WI38 (cell line): ENCODE results near the gene RBM22.

ENCODE experiments used
- H3K4me3 ChIP-seq: 2 replicates; pipeline ENCODE4 v1.5.1; 2011; ENCODE audit warnings: low read depth, mild to moderate bottlenecking, control low read depth, low read length
- TF ChIP-seq, protein P1 (sequence below): IDR thresholded peaks from 2 replicates; pipeline ENCODE4 v1.5.1; 2012; ENCODE audit warnings: low read depth, mild to moderate bottlenecking, control low read depth, low read length

Gene RBM22

DNA sequence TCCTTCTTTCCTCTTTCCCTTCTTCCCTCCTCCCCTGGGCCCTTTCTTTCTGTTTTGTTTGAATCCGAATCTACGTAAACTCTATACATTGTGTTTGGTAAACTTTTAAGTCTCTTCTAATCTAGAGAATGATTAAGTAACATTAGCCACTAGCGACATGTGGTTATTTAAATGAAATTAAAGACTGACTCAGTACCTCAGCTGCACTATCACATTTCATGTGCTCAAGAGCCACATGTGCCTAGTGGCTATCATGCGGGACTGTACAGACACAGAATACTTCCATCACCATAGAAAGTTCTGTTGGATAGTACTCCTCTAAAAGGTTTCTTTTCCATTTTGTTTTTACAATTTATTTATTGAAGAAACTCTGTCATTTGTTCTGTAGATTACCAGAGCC lies 29.0 kb upstream of the RBM22 start:
- H3K4me3 ChIP-seq = no peak overlapping the region
- TF ChIP-seq, protein P1, sequence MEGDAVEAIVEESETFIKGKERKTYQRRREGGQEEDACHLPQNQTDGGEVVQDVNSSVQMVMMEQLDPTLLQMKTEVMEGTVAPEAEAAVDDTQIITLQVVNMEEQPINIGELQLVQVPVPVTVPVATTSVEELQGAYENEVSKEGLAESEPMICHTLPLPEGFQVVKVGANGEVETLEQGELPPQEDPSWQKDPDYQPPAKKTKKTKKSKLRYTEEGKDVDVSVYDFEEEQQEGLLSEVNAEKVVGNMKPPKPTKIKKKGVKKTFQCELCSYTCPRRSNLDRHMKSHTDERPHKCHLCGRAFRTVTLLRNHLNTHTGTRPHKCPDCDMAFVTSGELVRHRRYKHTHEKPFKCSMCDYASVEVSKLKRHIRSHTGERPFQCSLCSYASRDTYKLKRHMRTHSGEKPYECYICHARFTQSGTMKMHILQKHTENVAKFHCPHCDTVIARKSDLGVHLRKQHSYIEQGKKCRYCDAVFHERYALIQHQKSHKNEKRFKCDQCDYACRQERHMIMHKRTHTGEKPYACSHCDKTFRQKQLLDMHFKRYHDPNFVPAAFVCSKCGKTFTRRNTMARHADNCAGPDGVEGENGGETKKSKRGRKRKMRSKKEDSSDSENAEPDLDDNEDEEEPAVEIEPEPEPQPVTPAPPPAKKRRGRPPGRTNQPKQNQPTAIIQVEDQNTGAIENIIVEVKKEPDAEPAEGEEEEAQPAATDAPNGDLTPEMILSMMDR = no peak

DNA sequence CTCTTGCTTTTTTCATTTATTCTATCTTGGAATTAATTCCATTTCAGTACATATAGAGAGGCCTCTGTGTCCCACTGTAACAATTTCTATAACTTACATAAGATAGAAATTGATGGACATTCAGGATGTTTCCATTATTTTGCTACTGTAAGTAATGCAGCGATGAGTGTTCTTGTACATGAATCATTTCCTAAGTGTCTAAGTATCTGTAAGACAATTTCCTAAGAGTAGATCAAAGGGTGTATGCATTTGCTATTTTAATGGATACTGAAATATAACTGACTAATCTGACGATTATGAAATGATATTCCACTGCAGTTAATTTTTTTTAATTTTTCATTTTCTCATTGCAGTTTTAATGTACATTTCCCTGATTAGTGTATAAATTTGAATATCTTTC lies 23.0 kb upstream of the RBM22 start:
- TF ChIP-seq, protein P1 = no peak
- H3K4me3 ChIP-seq = no peak overlapping the region

DNA sequence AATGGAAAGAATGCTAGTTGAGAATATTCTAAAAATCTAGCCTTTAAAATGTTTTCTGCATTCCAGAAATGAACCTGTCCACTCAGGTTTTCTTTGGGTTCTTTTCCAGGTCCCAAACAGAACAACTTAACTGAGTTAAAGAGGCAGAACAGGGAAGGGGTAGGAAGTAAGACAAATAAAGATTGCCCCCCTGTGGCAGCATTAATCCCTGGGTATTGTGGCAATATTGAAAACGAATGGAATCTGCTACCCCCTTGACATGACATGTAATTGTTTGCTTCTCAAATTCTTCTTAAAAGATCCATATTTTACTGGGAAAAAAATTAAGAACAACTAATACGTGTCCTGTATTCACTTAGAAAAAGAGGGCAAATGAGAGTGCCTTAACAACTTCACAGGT lies 9.3 kb upstream of the RBM22 start:
- TF ChIP-seq, protein P1 = no peak
- H3K4me3 ChIP-seq = no peak overlapping the region

GRCh38 chr5:150706776-150707390 lies 6.0 kb upstream of the RBM22 start:
- TF ChIP-seq, protein P1 = no peak
- no peak overlapping the region for H3K4me3 ChIP-seq

DNA sequence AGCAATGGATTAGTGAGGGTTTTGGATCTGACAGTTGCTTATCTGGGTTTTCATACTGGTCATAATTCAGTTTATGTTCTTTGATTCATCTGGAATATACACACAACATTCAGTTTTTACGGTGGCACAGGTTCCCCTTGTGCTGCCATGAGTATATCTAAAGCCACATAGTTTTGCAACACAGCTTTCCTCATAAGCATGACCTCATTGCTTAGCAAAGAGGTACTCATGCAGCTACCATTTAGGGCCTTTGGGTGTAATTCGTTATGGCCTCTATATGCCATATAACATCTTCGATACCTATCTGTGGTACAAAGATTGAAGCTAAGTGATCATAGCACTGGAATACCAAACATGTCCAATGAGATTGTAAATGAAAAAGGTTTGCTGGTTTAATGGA lies 2.9 kb upstream of the RBM22 start:
- TF ChIP-seq, protein P1 = no peak
- no peak overlapping the region for H3K4me3 ChIP-seq

- H3K4me3 ChIP-seq = peak overlapping the region; percentile 99
- TF ChIP-seq, protein P1 = no peak
These were observed 642 bp downstream of the RBM22 start for GRCh38 chr5:150700246-150700593.

DNA sequence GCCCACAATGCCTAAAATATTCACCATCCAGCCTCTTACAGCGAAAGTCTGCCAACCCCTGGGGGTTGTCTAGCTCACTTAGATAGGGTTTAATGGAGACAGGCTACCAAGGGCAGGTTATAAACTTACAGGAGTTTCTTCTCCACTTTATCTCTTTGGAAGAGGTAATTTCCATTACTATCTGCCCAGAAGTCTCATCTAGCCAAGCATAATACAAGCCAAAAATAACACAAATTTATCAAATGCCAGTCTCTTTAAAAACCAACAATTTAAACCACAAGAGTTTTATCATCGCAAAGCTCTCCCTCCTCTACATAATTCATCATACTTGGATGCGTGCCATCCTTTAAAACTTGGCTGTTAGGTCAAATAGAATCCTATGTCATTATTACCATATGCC lies 6.2 kb downstream of the RBM22 start:
- TF ChIP-seq, protein P1 = no peak
- H3K4me3 ChIP-seq = no peak overlapping the region
